Occipital lobe (tissue), 2 donors: ENCODE results near the gene TEN1. TPM values are rescaled to one million over a fixed set of nuclear protein-coding genes. Genes with fewer than 3 reads are reported as not detected.
"Not testable (repeated sequence)": the region's sequence is repeated elsewhere in the genome, so short reads cannot be mapped to it uniquely, and the experiment has no call there.

Experiments used
- DNase-seq: peaks from one replicate; lab custom pipeline; 2025; lab: John Stamatoyannopoulos, UW
- total RNA-seq: library from RNA; depleted of rRNA; stranded (reverse); fragments of >200 nt; gene quantifications from one replicate; pipeline ENCODE4 v1.2.3, GENCODE V29; 2014

Gene TEN1
- total RNA-seq = 7.3 TPM

- peak; percentile 96 for DNase-seq
These were observed at the start of gene TEN1, which contains the start of gene ACOX1 for GRCh38 chr17:75978938-75979704. TEN1 (plus strand) TSS chr17:75979240; CDS start chr17:75986193, 6,953 bp downstream. ACOX1 (minus strand) TSS chr17:75979166; CDS start chr17:75979073, 93 bp downstream.

DNA sequence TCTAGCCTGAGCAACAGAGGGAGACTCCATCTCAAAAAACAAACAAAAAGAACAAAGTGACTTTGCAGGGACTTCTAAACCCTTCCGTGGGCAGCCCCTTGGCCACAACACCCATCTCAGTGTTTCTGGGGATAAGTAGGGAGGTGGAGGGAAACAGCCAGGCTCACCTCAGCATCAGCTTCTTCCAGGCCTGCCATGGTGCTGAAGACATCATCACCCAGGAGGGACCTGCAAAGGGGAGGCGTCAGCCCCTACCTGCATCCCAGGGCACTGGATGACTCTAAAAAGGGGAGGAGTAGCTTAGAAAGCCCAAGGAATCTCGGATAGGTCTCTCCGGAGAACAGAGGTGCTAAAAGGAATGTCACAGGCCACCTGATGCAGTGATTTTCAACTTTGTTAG is 48.0 kb upstream of the TEN1 start:
- no peak for DNase-seq

DNA sequence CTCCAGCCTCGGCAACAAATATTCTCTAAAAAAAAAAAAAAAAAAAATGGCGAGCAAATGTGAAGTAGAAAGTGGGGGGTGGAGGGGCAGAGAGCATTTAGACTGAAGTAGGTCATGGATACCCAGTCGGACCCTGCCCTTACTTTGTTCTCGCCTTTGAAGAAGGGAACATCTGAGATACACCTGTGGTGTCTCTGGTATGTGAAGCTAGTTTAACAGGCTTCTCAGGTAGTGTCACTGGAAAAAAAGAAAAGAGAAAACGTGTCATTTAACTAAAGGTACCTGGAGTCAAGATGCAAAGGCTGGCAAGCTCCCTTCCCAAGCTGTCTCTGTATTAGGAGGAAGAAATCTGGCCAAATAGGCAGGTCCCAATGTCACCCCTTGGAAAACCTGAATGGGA is 46.2 kb upstream of the TEN1 start:
- no peak for DNase-seq

DNA sequence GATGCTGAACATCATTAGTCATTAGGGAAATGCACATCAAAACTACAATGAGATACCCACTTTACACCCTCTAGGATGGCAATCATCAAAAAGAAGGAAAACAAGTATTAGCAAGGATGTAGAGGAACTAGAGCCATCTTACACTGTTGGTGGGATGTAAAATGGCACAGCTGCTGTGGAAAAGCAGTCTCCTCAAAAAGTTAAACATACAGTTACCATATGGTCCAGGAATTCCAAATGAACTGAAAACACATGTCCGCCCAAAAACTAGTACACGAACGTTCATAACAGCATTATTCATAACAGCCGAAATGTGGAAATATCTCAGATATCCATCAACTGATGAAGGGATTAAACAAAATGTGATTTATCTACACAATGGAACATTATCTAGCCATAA is 45.2 kb upstream of the TEN1 start:
- DNase-seq = no peak

DNA sequence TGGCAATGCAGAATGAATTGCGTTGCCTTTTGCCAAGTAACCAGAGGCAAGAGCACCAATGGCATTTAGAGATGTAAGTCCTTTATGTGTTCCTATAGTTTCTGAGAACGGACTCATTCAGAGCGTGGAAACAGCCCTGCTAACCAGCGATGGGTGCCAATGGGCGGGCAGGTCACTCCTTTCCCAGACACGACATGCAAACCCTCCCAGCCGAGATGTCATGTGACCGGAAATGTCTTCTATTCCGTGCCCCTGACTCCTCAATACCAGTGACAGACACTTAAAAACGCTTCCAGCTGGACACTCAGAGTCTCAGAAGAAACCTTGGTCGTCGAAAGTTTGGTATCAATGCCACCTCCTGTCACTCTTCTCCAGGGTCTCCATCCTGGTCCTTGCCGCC is 41.4 kb upstream of the TEN1 start:
- DNase-seq = no peak

- peak; percentile 97 for DNase-seq
These were observed 38.2 kb upstream of the TEN1 start, which contains the start of gene FBF1 for GRCh38 chr17:75940727-75941441. FBF1 (minus strand) TSS chr17:75941042; CDS start chr17:75938149, 2,893 bp downstream.

DNA sequence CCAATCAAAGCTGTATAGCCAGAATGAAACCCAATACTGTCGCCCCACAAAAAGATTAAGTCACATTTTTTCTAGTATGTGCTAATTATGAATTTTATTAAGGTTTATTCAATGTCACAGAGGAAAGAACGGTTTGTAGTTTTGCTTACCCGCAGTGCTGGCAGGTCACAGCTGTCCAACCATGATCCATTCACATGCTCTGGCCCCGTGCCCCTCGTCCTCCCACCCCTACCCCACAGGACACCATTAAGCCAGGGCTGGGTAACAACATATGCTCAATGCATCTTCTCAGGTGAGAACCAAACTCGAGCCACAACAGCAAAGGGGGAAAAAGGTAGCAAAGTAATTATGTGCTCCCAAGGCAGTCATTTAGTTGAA is 37.6 kb upstream of the TEN1 start:
- no peak for DNase-seq

- no peak for DNase-seq
These were observed 36.6 kb upstream of the TEN1 start for GRCh38 chr17:75942473-75942872.

DNA sequence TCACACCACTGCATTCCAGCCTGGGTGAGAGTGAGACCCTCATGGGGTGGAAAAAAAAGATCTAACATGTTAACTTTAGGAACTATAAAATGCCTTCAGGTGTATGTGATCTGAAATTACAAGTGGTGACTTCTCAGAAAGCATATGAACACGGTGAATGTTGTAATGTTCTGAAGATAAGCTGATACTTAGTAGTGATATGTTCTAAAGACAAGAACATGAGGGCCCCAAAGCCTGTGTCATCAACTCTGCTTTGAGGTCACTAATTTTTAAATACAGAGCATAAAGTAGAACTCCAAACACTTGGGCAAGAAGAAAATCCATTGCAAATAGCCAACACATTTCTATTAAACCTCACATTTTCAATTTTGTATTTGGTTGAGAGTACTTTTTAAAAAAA is 35.5 kb upstream of the TEN1 start:
- DNase-seq = no peak

DNA sequence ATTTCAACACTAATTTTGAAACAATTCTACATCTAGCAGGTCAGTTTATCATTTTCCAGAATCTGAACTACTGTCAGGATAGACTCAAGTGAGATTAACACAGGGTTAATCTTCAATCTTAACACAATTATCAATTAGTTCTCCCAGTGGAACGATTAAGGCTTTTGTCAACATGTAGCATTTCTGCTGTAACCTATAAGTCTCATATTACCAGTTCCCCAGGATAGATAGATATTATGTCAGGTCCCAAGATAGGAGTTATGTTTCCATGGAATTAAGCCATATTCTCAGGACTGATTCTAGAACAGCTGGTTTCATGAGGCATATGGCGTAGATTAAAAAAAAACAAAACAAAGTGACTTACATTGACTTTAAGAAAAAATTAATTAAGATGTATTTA is 33.8 kb upstream of the TEN1 start:
- DNase-seq = no peak

- no peak for DNase-seq
These were observed 28.6 kb upstream of the TEN1 start for GRCh38 chr17:75950421-75950820.

DNA sequence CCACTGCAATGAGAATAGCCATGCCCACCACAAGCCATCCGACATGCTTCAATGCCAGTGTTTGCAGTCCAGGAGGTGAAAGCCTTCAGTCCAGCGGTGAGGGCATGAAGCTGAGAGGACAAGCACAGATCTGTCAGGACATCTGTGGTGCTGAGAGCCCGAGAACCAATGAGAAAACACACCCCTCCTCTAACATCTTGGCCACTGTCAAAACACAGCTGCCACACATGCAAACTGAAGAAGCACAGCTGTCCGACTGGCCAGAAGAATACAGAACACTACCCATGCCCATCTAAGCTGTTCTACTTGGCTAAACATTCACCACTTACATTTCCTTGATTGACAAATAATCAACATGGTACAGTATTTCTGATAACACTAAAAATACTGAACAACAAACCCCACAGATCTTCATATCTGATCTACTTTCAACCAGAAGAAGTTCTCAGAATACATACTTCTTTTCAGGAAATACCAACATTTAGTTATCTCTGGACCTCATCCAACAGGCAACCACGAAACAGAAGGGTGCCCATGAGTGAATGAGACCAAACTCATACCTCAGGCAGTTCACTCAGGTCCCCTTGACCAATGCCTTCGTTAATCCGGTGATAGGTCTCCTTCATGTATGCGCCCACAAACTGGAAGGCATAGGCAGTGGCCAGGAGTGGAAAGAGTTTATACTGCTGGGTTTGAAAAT is 28.0 kb upstream of the TEN1 start:
- DNase-seq = no peak

DNA sequence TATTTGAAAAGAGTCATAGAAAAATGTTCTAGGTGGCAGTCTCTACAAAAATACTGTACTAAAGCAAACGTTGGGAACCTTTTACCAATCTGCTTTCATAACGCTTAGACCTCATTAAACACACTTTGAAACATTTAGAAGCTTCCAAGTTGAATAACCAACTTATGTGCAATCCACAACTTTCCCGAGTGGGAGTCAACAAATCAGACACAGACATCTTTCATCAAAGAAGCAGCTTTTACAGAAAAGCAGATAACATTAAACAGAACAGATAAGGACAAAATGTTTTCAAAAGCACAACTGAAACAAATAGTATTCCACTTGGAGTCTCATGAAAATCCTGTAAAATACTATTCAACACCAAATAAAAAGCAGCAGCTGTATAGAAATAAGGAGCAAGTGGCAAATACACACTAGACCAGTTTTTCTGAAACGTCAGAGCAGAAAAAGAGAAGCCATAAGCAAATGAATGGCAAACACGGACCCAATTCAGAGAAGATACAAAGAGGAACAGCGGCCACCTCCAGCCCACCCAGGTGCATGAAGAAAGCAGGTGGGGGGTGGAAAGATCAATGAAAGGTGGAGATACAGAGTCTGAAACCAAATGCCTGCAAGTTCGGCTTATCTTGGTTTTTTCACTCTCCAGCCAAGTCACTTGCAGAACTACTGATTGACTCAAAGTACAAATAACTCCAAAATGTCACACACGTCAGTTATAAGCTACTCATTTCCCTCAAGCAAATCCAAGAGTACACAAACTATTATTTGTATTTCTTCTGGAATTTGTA is 19.8 kb upstream of the TEN1 start:
- DNase-seq = no peak

DNA sequence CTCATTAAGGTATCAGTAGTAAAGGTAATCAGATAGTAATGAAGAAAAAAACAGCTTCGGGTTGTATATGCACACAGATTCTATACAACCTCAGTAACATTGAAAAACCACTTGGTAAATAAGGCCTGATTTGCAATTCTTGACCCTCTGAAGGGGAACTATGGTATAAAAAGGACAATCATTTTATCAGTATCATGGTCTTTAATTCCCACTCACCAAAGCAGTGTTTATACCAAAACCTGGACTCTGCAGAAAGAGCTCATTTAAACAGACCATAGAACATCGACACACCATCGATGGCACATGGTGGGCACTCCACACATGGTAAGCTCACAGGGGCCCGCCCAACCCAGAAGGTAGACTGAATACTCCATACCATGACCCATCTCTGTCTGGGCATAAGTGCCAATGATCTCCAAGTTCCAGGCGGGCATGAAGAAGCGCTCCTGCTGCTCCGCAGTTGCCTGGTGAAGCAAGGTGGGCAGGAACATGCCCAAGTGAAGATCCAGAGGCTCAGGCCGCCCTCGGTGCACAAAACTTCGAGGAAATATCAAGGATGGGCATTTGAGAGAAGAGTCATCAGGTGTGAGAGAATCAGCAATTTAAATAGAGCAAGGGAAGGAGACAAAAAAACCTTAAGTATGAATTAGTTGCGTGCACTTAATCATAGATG is 19.1 kb upstream of the TEN1 start:
- no peak for DNase-seq

GRCh38 chr17:75965468-75965867 is 13.6 kb upstream of the TEN1 start:
- no peak for DNase-seq

- not testable (repeated sequence) for DNase-seq
These were observed 10.0 kb upstream of the TEN1 start for GRCh38 chr17:75969044-75969443.

DNA sequence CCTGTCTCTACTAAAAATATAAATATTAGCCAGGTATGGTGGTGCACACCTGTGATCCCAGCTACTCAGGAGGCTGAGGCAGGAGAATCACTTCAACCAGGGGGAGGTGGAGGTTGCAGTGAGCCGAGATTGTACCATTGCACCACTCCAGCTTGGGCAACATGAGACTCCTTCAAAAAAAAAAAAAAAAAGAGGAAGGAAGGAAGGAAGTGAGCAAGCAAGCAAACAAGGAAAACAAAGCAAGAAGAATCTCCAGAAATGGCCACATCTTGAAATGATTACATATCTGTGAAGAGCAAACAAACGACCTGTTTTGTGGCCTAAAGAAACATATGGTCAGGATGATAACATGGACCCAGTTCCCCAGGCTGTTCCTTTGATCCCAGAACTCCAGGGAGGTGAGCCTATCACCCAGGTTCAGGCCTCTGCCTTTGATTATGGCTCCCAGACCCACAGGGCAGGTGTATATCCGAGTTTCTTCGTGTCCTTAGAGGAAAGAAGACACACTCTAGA is 9.0 kb upstream of the TEN1 start:
- no peak for DNase-seq

DNA sequence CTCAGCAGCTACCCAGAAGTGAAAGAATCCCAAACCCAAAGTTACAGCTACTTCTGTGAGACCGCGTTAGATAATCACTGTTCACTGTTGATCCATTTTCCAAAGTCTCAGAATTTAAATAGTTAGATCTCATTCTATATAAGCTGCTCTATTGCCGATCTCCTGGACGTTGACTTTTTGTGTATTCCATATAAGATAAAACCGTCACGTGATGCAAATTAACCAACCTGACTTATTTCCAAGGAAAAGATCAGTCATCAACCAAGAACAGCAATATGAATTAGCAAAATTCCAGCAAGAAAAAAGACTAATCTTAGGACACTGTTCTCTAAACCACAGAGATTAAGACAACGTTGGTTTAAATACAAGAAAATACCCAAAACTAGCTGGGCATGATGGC is 8.4 kb upstream of the TEN1 start:
- no peak for DNase-seq

DNA sequence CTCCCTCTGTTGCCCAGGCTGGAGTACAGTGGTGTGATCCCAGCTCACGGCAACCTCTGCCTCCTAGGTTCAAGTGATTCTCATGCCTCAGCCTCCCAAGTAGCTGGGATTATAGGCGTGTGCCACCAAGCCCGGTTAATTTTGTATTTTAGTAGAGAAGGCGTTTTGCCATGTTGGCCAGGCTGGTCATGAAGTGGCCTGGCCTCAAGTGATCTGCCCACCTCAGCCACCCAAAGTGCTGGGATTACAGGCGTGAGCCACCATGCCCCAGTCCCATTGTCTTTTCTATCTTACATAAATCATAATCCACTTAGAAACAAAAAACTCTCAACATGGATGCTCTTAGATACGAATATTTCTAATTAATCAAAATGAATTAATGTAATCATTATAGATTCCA is 3.9 kb upstream of the TEN1 start:
- DNase-seq = not testable (repeated sequence)

- no peak for DNase-seq
These were observed 3.3 kb upstream of the TEN1 start for GRCh38 chr17:75975757-75976174.
